GM23248 (cell line): ENCODE data around the gene SLC25A20.
"Not testable (repeated sequence)": the region's sequence is repeated elsewhere in the genome, so short reads cannot be mapped to it uniquely, and the experiment has no call there.

Source experiments
- EZH2 ChIP-seq: fragments of 200-600 bp; sonication (generic); IDR thresholded peaks from 2 replicates; pipeline ENCODE4 v1.6.1; 2018; ENCODE audit warnings: antibody characterized with exemption, mild to moderate bottlenecking; ENCODE audit not compliant: insufficient read depth, poor library complexity, severe bottlenecking
- EZH2phosphoT487 ChIP-seq: fragments of 200-600 bp; sonication (generic); IDR thresholded peaks from 2 replicates; pipeline ENCODE4 v1.6.1; 2018; ENCODE audit warnings: antibody characterized with exemption, moderate library complexity, mild to moderate bottlenecking, low read depth; ENCODE audit not compliant: insufficient read depth

DNA sequence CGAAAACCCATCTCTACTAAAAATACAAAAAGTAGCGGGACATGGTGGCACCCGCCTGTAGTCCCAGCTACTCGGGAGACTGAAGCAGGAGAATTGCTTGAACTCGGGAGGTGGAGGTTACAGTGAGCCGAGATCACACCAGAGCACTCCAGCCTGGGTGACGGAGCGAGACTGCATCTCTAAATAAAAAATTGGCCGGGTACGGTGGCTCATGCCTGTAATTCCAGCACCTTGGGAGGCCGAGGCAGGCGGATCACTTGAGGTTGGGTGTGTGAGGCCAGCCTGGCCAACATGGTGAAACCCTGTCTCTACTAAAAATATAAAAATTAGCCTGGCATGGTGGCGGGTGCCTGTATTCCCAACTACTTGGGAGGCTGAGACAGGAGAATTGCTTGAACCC, 8.3 kb upstream of the SLC25A20 start:
- not testable (repeated sequence) for TF ChIP-seq EZH2phosphoT487, EZH2
